IPS-15b (cell line): ENCODE measurements around the gene B4GALNT2.

Experiments
- H3K27me3 ChIP-seq: one replicate; pipeline ENCODE4 v1.6.1; 2013; ENCODE audit warnings: low read length; ENCODE audit not compliant: control insufficient read depth, insufficient read depth
- H3K36me3 ChIP-seq: one replicate; pipeline ENCODE4 v1.6.1; 2013; ENCODE audit warnings: low read length; ENCODE audit not compliant: control insufficient read depth, insufficient read depth
- H3K4me1 ChIP-seq: one replicate; pipeline ENCODE4 v1.6.1; 2013; ENCODE audit warnings: mild to moderate bottlenecking, low read length; ENCODE audit not compliant: control insufficient read depth, insufficient read depth
- H3K4me3 ChIP-seq: one replicate; pipeline ENCODE4 v1.5.1; 2013; ENCODE audit warnings: low read depth, low read length
- H3K9ac ChIP-seq: one replicate; pipeline ENCODE4 v1.6.1; 2013; ENCODE audit warnings: low read depth, mild to moderate bottlenecking, low read length
- H3K9me3 ChIP-seq: one replicate; pipeline ENCODE4 v1.6.1; 2013; ENCODE audit warnings: mild to moderate bottlenecking, low read length; ENCODE audit not compliant: control insufficient read depth, insufficient read depth

Gene B4GALNT2

GRCh38 chr17:49104511-49105074, 28.0 kb upstream of the B4GALNT2 start:
- peaks cover 8% of the 10 kb centered on the region for H3K4me1 ChIP-seq
- H3K9ac ChIP-seq: no peak overlapping the region
- H3K4me3 ChIP-seq: no peak overlapping the region
- H3K36me3 ChIP-seq: no peaks in the 10 kb centered on the region
- no peaks in the 10 kb centered on the region for H3K27me3 ChIP-seq
- no peaks in the 10 kb centered on the region for H3K9me3 ChIP-seq

GRCh38 chr17:49106321-49107210, 26.0 kb upstream of the B4GALNT2 start:
- Histone ChIP-seq H3K27me3 (no peaks in the 10 kb centered on the region), H3K9me3 (no peaks in the 10 kb centered on the region), H3K4me3 (no peak overlapping the region), H3K36me3 (no peaks in the 10 kb centered on the region), H3K4me1 (peaks cover 8% of the 10 kb centered on the region), H3K9ac (no peak overlapping the region)

- Histone ChIP-seq H3K9ac (no peak overlapping the region), H3K4me3 (no peak overlapping the region), H3K36me3 (no peaks in the 10 kb centered on the region), H3K4me1 (peaks cover 8% of the 10 kb centered on the region), H3K27me3 (no peaks in the 10 kb centered on the region), H3K9me3 (no peaks in the 10 kb centered on the region)
These were observed 25.4 kb upstream of the B4GALNT2 start for GRCh38 chr17:49107211-49107557.

GRCh38 chr17:49108318-49108717, 24.3 kb upstream of the B4GALNT2 start:
- Histone ChIP-seq H3K36me3 (no peaks in the 10 kb centered on the region), H3K9me3 (no peaks in the 10 kb centered on the region), H3K4me3 (no peak overlapping the region), H3K9ac (no peak overlapping the region), H3K27me3 (no peaks in the 10 kb centered on the region), H3K4me1 (peaks cover 8% of the 10 kb centered on the region)

- H3K9ac ChIP-seq: no peak overlapping the region
- no peaks in the 10 kb centered on the region for H3K27me3 ChIP-seq
- no peaks in the 10 kb centered on the region for H3K9me3 ChIP-seq
- no peak overlapping the region for H3K4me3 ChIP-seq
- H3K36me3 ChIP-seq: no peaks in the 10 kb centered on the region
- H3K4me1 ChIP-seq: peaks cover 8% of the 10 kb centered on the region
These were observed 22.1 kb upstream of the B4GALNT2 start for GRCh38 chr17:49110509-49110908.

GRCh38 chr17:49111934-49112333, 20.6 kb upstream of the B4GALNT2 start:
- Histone ChIP-seq H3K9ac (no peak overlapping the region), H3K9me3 (no peaks in the 10 kb centered on the region), H3K4me1 (peaks cover 8% of the 10 kb centered on the region), H3K36me3 (no peaks in the 10 kb centered on the region), H3K27me3 (no peaks in the 10 kb centered on the region), H3K4me3 (no peak overlapping the region)

- Histone ChIP-seq H3K36me3 (no peaks in the 10 kb centered on the region), H3K27me3 (no peaks in the 10 kb centered on the region), H3K9ac (no peak overlapping the region), H3K4me3 (no peak overlapping the region), H3K9me3 (no peaks in the 10 kb centered on the region), H3K4me1 (peaks cover 8% of the 10 kb centered on the region)
These were observed 19.6 kb upstream of the B4GALNT2 start for GRCh38 chr17:49112936-49113335.

- no peak overlapping the region for H3K9ac ChIP-seq
- no peaks in the 10 kb centered on the region for H3K4me1 ChIP-seq
- no peaks in the 10 kb centered on the region for H3K27me3 ChIP-seq
- H3K36me3 ChIP-seq: no peaks in the 10 kb centered on the region
- H3K9me3 ChIP-seq: no peaks in the 10 kb centered on the region
- no peak overlapping the region for H3K4me3 ChIP-seq
These were observed 17.9 kb upstream of the B4GALNT2 start for GRCh38 chr17:49114703-49115102.

GRCh38 chr17:49117587-49118230, 14.9 kb upstream of the B4GALNT2 start:
- H3K4me1 ChIP-seq: no peaks in the 10 kb centered on the region
- H3K27me3 ChIP-seq: no peaks in the 10 kb centered on the region
- no peak overlapping the region for H3K9ac ChIP-seq
- H3K4me3 ChIP-seq: no peak overlapping the region
- H3K36me3 ChIP-seq: no peaks in the 10 kb centered on the region
- no peaks in the 10 kb centered on the region for H3K9me3 ChIP-seq

- Histone ChIP-seq H3K4me1 (no peaks in the 10 kb centered on the region), H3K9ac (no peak overlapping the region), H3K27me3 (no peaks in the 10 kb centered on the region), H3K9me3 (no peaks in the 10 kb centered on the region), H3K36me3 (no peaks in the 10 kb centered on the region), H3K4me3 (no peak overlapping the region)
These were observed 12.4 kb upstream of the B4GALNT2 start for GRCh38 chr17:49120166-49120565.

GRCh38 chr17:49121696-49122292, 10.8 kb upstream of the B4GALNT2 start:
- H3K9ac ChIP-seq: no peak overlapping the region
- no peaks in the 10 kb centered on the region for H3K9me3 ChIP-seq
- H3K36me3 ChIP-seq: no peaks in the 10 kb centered on the region
- H3K4me1 ChIP-seq: no peaks in the 10 kb centered on the region
- H3K27me3 ChIP-seq: no peaks in the 10 kb centered on the region
- H3K4me3 ChIP-seq: no peak overlapping the region
